Measurements from ENCODE around the gene ANAPC16.

DNA sequence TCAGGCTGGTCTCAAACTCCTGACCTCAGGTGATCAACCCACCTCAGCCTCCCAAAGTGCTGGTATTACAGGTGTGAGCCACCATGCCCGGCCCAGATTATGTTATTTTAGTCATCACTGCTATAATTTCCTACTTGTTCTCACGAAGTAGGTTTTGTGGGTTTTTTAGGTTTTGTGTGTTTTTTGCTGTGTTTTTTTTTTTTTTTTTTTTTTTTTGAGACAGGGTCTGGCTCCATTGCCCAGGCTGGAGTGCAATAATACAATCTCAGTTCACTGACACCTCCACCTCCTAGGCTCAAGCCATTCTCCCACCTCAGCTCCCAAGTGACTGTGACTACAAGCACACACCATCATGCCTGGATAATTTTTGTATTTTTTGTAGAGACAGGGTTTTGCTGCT lies 20.9 kb upstream of the ANAPC16 start:
- TF ChIP-seq CTCF (IDR thresholded peaks at IDR 0.05) = no peak
- no peak for TF ChIP-seq EZH2 (IDR thresholded peaks at IDR 0.05; ENCODE audit: borderline replicate concordance, insufficient read depth, low read depth, low read length, poor library complexity, severe bottlenecking)

Data from B cell (primary cell).